ENCODE results near the gene PAOX.
A peak's percentile ranks its signal among the peaks of the same experiment; 100 is the strongest.

PAOX gene

DNA sequence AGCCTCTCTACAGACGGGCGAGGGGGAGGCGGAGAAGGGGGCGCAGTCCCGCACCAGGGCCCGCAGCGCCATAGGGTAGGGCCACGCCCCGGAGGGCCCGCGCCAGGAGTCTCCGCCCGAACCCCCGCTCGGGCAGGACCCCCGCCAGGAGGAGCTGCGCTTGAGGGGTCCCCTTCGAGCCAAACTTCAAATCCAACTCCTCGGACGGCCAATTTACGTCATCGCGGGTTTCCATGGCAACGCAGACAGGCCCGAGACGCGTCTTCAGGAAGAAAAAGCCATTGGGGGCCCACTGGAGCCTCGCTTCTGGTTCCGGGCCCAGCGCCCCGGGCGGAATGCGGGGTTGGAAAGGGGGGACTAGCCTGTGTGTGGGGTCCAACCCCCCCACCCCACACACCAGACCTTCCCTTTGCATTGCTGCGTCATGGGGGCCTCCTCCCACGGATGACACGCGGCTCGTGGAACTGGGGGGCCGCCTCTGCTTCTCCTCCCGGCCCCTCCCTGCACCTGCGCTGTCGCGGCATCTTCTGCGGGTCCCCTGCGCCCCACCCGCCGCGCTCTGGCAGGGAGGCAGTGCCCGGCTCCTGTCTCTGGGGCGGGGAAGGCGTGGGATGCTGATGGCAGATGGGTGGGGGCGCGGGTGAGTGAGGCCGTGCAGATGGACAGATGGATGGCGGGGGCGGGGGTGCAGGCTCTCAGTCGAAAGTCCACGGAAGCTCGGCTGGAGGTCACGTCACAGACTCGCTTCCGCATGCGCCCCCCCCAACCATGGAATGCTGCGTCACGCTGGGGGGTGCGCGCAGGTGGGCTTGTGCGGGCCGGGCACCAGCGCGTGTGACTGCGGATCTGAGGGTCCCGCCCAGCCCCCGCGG lies 43.6 kb upstream of the PAOX start (continued):
- TF ChIP-seq, protein P1, sequence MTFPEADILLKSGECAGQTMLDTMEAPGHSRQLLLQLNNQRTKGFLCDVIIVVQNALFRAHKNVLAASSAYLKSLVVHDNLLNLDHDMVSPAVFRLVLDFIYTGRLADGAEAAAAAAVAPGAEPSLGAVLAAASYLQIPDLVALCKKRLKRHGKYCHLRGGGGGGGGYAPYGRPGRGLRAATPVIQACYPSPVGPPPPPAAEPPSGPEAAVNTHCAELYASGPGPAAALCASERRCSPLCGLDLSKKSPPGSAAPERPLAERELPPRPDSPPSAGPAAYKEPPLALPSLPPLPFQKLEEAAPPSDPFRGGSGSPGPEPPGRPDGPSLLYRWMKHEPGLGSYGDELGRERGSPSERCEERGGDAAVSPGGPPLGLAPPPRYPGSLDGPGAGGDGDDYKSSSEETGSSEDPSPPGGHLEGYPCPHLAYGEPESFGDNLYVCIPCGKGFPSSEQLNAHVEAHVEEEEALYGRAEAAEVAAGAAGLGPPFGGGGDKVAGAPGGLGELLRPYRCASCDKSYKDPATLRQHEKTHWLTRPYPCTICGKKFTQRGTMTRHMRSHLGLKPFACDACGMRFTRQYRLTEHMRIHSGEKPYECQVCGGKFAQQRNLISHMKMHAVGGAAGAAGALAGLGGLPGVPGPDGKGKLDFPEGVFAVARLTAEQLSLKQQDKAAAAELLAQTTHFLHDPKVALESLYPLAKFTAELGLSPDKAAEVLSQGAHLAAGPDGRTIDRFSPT (tag by site-specific recombination; IDR thresholded peaks at IDR 0.05), result peak; percentile 33; the same call in 1 of the 2 replicates
- peak; percentile 78 for TF ChIP-seq ZNF629 (tag by site-specific recombination; IDR thresholded peaks at IDR 0.05)
- TF ChIP-seq ZNF274 (IDR thresholded peaks at IDR 0.05; ENCODE audit: low read length), result no peak
- TF ChIP-seq ZNF274 (tag by site-specific recombination; IDR thresholded peaks at IDR 0.05; ENCODE audit: borderline replicate concordance), result no peak
- no peak for TF ChIP-seq IKZF3 (tag by site-specific recombination; IDR thresholded peaks at IDR 0.05)
- TF ChIP-seq ZNF544 (tag by site-specific recombination; IDR thresholded peaks at IDR 0.05), result no peak
- no peak for TF ChIP-seq BCL6B (tag by site-specific recombination; IDR thresholded peaks at IDR 0.05)
- peak; percentile 74; the same call in 1 of the 2 replicates for TF ChIP-seq ZIC2 (tag by site-specific recombination; IDR thresholded peaks at IDR 0.05)
- TF ChIP-seq ZNF423 (tag by site-specific recombination; IDR thresholded peaks at IDR 0.05), result no peak
- TF ChIP-seq ZSCAN18 (tag by site-specific recombination; IDR thresholded peaks at IDR 0.05), result no peak
- no peak for TF ChIP-seq ZNF2 (tag by site-specific recombination; IDR thresholded peaks at IDR 0.05)
- TF ChIP-seq YY2 (tag by site-specific recombination; IDR thresholded peaks at IDR 0.05), result no peak
- no peak for TF ChIP-seq ZNF701 (tag by site-specific recombination; IDR thresholded peaks at IDR 0.05)
- TF ChIP-seq ZBTB21 (tag by site-specific recombination; IDR thresholded peaks at IDR 0.05), result peak; percentile 64
- TF ChIP-seq KLF17 (tag by site-specific recombination; IDR thresholded peaks at IDR 0.05), result peak; percentile 57; the same call in 1 of the 2 replicates
- no peak for TF ChIP-seq ZNF530 (tag by site-specific recombination; IDR thresholded peaks at IDR 0.05; ENCODE audit: low read depth)
- peak; percentile 87 for TF ChIP-seq EGR2 (tag by site-specific recombination; IDR thresholded peaks at IDR 0.05; ENCODE audit: low read depth)
- TF ChIP-seq, protein P2, sequence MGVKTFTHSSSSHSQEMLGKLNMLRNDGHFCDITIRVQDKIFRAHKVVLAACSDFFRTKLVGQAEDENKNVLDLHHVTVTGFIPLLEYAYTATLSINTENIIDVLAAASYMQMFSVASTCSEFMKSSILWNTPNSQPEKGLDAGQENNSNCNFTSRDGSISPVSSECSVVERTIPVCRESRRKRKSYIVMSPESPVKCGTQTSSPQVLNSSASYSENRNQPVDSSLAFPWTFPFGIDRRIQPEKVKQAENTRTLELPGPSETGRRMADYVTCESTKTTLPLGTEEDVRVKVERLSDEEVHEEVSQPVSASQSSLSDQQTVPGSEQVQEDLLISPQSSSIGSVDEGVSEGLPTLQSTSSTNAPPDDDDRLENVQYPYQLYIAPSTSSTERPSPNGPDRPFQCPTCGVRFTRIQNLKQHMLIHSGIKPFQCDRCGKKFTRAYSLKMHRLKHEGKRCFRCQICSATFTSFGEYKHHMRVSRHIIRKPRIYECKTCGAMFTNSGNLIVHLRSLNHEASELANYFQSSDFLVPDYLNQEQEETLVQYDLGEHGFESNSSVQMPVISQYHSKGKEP (tag by site-specific recombination; IDR thresholded peaks at IDR 0.05), result no peak
- TF ChIP-seq CTCF (tag by site-specific recombination; IDR thresholded peaks at IDR 0.05), result 0 out of 2 replicates have a peak, but pooled peaks have one; percentile 14
- no peak for TF ChIP-seq ZNF132 (tag by site-specific recombination; IDR thresholded peaks at IDR 0.05; ENCODE audit: borderline replicate concordance)
- TF ChIP-seq GLI2 (tag by site-specific recombination; IDR thresholded peaks at IDR 0.05; ENCODE audit: borderline replicate concordance, low read depth), result no peak
- TF ChIP-seq MYNN (tag by site-specific recombination; IDR thresholded peaks at IDR 0.05; ENCODE audit: borderline replicate concordance), result no peak
- TF ChIP-seq SP7 (tag by site-specific recombination; IDR thresholded peaks at IDR 0.05), result peak; percentile 54
- no peak for TF ChIP-seq ZNF416 (tag by site-specific recombination; IDR thresholded peaks at IDR 0.05)
- TF ChIP-seq ZNF555 (tag by site-specific recombination; conservative IDR thresholded peaks at IDR 0.05), result no peak
- TF ChIP-seq, protein P3, sequence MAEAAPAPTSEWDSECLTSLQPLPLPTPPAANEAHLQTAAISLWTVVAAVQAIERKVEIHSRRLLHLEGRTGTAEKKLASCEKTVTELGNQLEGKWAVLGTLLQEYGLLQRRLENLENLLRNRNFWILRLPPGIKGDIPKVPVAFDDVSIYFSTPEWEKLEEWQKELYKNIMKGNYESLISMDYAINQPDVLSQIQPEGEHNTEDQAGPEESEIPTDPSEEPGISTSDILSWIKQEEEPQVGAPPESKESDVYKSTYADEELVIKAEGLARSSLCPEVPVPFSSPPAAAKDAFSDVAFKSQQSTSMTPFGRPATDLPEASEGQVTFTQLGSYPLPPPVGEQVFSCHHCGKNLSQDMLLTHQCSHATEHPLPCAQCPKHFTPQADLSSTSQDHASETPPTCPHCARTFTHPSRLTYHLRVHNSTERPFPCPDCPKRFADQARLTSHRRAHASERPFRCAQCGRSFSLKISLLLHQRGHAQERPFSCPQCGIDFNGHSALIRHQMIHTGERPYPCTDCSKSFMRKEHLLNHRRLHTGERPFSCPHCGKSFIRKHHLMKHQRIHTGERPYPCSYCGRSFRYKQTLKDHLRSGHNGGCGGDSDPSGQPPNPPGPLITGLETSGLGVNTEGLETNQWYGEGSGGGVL (tag by site-specific recombination; IDR thresholded peaks at IDR 0.05), result 0 out of 2 replicates have a peak, but pooled peaks have one; percentile 32

Data from HEK293 (cell line).